NCI-H2029 treated with DMSO at 0.1 percent for 48 hours (cell line): ENCODE measurements around the gene WDR41.
"Not testable (repeated sequence)": the region's sequence is repeated elsewhere in the genome, so short reads cannot be mapped to it uniquely, and the experiment has no call there.

Experiments used
- DNase-seq: peaks from one replicate; lab custom pipeline; 2025; lab: John Stamatoyannopoulos, UW

Gene WDR41

DNA sequence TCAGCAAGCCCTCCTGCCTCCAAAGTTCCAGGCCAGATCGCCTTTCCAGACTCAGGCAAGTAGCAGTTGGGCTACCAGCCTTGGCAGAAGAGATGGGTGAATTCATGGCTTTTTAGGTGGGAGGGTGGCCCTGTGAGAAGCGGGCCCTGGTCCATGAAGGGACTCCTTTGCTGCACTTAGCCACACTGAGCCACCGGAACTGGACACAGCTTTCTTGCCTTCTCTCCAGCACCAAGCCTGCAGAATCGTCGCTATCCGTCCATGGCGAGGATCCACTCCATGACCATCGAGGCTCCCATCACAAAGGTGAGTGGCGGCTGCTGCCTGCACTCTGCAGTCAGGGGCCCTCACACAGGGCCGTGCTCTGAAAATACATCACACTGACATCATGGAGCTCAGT lies 85.0 kb downstream of the WDR41 start:
- no peak for DNase-seq

DNA sequence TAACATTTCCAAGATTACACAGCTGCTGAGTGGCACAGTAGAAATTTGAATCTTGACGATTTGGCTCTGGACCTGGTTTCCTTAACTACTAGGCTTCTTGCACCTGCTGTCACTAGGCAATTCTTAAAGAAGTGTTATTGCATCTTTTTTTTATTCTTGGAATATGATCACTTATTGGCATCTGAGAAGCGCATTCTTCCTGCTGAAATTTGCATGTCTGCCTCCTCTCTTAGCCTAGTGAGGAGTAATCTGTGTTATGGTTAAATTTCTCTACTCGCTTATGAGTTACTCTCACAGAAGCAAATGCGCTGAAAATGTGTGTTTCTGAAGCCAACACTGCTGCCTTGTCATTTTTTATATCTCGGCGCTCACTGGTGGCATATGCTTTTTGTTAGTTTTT lies 89.3 kb downstream of the WDR41 start:
- DNase-seq = no peak

DNA sequence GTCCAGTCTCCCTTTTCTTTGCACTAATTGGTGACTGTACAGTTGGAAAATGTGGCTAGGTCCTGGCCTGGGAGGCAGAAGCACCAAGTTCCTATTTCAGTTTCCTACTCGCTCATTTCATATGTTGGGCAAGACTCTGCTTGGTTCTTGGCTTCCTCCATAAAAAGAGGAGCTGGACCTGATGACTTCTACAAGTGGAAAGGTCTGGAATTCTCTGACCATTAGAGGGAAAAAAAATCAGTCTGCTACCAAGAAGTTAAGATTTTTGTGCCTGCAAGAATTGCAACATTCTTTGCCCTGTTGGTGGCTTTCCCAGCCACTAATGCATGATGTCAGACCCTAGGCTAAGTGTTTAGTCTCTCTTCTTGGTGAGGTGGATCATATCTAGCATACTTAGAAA lies 91.5 kb downstream of the WDR41 start:
- DNase-seq = no peak

DNA sequence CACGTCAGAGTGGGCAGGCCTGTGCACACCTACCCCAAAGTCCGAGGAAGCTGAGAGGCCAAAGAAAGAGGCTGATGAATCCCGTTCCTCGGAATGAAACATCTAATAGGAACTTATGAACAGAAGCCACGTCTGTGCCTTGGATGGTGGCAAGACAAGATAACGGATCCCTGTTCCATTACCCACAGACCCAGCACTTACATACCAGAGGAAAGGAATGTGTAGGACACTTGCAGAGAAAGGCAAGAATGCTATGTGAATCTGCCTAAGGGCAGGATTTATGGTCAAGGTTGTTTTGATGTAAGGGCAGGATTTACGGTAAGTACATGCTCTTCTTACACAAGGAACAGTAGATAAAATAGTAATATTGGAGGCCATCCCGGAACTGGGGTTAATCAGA lies 93.2 kb downstream of the WDR41 start:
- no peak for DNase-seq

DNA sequence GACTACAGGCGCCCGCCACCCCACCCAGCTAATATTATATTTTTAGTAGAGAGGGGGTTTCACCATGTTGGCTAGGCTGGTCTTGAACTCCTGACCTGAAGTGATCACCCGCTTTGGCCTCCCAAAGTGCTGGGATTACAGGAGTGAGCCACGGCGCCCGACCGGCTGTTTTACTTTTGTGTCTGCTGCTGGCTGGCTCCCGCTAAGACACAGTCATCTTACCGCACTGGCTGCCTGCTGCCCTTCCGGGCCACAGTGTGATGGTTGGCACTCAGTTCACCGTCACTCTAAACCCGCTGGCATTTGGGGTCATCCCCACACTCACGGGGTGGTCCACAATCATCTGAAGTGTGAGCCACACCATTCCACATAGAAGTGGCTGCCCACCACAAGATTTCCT lies 93.7 kb downstream of the WDR41 start:
- DNase-seq = no peak

GRCh38 chr5:77397686-77398292 lies 94.3 kb downstream of the WDR41 start:
- no peak for DNase-seq

DNA sequence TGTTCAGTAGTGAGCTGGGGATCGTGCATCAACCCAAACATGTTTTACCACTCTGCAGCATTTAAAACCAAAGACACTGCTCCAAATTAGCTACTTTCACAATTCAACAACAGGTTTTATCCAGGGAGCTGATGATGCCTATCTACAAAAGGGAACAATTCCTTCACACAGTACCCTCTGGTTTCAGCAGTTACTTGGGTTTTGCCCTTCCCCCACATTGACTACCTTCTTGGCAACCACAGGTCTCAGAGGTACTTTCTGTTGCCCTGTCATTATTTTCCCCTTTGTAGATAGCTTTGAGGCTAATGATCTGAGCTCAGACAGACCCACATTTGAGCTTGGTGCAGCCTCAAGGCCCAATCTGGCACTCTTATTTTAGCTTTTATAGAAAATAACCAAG lies 96.1 kb downstream of the WDR41 start:
- no peak for DNase-seq

DNA sequence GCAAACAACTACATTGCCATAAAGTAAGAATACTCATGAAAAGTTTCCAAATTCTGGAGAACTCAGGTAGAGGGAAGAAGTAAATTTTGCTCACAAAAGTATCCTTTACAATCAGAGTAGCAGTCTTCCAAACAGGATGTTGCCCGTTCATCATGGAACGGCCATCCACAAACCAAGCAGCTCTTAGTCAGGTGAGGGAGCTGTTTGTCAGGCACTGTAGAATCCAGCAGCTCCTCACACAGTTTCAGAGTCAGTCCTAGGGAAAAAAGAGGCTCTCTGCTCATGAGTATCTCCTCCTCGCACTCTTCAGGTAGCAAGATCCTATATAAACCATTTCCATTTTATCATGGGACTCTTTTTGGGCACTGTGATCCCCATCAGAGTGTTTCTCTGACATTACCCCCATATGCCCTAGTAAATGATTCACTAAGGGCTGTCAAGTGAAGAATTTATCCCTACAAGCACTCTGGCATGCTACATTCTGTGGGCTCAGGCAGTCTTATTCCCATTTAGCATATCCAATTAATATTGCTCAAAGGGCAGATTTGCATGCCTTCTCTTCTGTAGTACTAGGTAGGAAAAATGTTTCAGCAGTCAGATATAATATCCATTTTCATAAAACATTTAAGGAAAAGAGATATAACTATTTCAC lies 97.9 kb downstream of the WDR41 start:
- no peak for DNase-seq

DNA sequence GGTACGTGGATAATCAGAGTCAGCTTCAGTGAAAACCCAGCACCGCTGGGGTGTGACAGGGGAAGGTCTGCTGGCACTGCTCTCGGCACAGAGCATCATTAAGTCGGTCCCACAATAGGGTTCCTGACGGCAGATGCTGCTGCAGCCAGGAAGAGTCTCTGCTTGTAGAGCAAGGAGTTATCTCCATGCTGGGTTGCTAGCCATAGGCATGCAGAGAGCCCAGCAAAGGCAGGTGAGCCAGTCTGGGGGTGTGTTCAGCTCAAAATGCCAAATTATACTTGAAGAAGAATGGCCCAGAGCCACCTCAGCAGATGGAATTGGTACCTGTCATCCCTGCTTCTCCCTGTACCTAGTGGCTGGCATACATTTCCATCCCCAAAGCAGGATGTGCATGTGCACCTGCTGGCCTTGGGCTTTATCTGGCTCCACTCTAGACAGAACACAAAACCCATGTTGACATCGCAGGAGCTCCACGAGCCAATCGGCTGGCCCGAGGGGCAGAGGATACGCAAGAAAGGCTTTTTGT lies 100.8 kb downstream of the WDR41 start:
- no peak for DNase-seq

DNA sequence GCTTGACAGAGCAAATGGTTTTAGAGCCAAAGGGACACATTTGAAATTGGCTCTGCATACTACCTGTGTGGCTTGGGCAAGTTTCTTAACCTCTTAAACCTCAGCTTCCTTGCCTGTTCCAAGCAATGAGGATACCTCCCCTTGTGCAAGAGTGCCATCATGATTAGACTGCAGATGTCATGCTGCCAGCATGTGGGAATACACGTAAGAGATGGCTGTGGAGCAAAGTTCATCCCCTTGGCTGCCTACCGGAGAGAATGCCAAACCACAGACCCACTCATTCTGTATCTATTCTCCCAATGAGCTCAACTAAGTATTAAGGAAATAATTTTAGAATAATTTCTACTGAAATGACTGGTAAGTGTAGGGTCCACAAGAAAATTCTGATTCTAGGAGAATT lies 101.3 kb downstream of the WDR41 start:
- no peak for DNase-seq

DNA sequence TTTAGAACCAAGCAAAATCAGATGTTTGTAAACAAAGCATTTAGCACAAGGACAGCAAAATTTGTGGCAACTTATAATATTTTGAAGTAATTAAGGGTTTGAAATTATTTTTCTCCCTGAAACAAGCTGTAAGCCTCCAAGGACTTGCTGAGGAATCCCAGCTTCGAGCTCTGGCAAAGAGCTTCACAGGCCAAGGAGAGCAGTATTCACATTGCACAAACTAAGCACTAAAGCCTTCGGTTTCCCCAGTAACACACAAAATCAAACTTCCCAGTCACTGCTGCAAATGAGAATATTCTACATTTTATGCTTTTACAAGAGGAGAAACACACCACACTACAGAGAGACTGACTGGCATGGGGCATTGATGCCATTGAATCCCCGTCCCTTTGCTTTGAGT lies 101.9 kb downstream of the WDR41 start:
- no peak for DNase-seq

- no peak for DNase-seq
Observed at GRCh38 chr5:77389746-77390145, 102.4 kb downstream of the WDR41 start.

DNA sequence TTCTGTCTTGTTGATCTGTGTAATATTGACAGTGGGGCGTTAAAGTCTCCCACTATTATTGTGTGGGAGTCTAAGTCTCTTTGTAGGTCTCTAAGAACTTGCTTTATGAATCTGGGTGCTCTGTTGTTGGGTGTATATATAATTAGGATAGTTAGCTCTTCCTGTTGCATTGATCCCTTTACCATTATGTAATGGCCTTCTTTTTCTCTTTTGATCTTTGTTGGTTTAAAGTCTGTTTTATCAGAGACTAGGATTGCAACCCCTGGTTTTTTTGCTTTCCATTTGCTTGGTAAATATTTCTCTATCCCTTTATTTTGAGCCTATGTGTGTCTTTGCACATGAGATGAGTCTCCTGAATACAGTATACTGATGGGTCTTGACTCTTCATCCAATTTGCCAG lies 105.8 kb downstream of the WDR41 start:
- not testable (repeated sequence) for DNase-seq

DNA sequence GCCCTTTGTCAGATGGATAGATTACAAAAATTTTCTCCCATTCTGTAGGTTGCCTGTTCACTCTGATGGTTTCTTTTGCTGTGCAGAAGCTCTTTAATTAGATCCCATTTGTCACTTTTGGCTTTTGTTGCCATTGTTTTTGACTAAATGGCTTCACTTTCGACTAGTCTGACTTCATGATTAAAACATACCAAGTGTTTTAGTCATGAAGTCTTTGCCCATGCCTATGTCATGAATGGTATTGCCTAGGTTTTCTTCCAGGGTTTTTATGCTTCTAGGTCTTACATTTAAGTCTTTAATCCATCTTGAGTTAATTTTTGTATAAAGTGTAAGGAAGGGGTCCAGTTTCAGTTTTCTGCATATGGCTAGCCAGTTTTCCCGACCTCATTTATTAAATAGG lies 108.8 kb downstream of the WDR41 start:
- DNase-seq = not testable (repeated sequence)
